SU-DHL-6 (cell line): ENCODE results near the gene PNPLA6.

Experiments
- H2AFZ ChIP-seq: fragments of 200-600 bp; sonication (generic); 2 replicates; pipeline ENCODE4 v1.6.1; 2014; ENCODE audit warnings: low read depth, mild to moderate bottlenecking, moderate library complexity, mixed read lengths, antibody characterized with exemption, low read length; ENCODE audit not compliant: severe bottlenecking
- H3F3A ChIP-seq: fragments of 200-600 bp; shearing (Covaris generic); 2 replicates; pipeline ENCODE4 v1.6.0; 2016; ENCODE audit warnings: antibody characterized with exemption, mild to moderate bottlenecking; ENCODE audit not compliant: insufficient read depth
- H3K27ac ChIP-seq: fragments of 200-600 bp; sonication (generic); 2 replicates; pipeline ENCODE4 v1.5.1; 2016; ENCODE audit warnings: low read depth, mild to moderate bottlenecking, low read length, moderate library complexity, mixed read lengths
- H3K27me3 ChIP-seq: fragments of 200-600 bp; sonication (generic), shearing (Covaris generic); 2 replicates; pipeline ENCODE4 v1.6.0; 2014; ENCODE audit warnings: mild to moderate bottlenecking, low read length
- H3K36me3 ChIP-seq: fragments of 200-600 bp; sonication (generic); 2 replicates; pipeline ENCODE4 v1.6.1; 2014; ENCODE audit warnings: mild to moderate bottlenecking, low read length, mixed read lengths
- H3K4me2 ChIP-seq: fragments of 300-600, 200-600 bp; shearing (Covaris generic), sonication (generic); 2 replicates; pipeline ENCODE4 v1.6.0; 2014; ENCODE audit warnings: low read length, low read depth, mild to moderate bottlenecking; ENCODE audit not compliant: poor library complexity, severe bottlenecking
- H3K4me3 ChIP-seq: fragments of 200-600 bp; sonication (generic); 2 replicates; pipeline ENCODE4 v1.5.1; 2014; ENCODE audit warnings: antibody characterized with exemption, low read length, mild to moderate bottlenecking, mixed read lengths; ENCODE audit not compliant: insufficient read depth, poor library complexity, severe bottlenecking
- H3K79me2 ChIP-seq: fragments of 200-600 bp; sonication (generic); 2 replicates; pipeline ENCODE4 v1.6.1; 2014; ENCODE audit warnings: mild to moderate bottlenecking, low read length, moderate library complexity; ENCODE audit not compliant: insufficient read depth
- H3K9ac ChIP-seq: fragments of 200-600 bp; sonication (generic); 2 replicates; pipeline ENCODE4 v1.7.0; 2014; ENCODE audit warnings: mild to moderate bottlenecking, low read length
- H3K9me2 ChIP-seq: fragments of 200-600 bp; sonication (generic); replicated peaks from 2 replicates; pipeline ENCODE4 v1.6.1; 2014; ENCODE audit warnings: low read length; ENCODE audit not compliant: insufficient read depth
- H3K9me3 ChIP-seq: fragments of 200-600 bp; sonication (generic); 2 replicates; pipeline ENCODE4 v1.6.1; 2014; ENCODE audit warnings: low read length, mixed read lengths; ENCODE audit not compliant: insufficient read depth
- H4K20me1 ChIP-seq: fragments of 200-600 bp; sonication (generic); 2 replicates; pipeline ENCODE4 v1.6.1; 2014; ENCODE audit warnings: low read depth, mild to moderate bottlenecking, antibody characterized with exemption, low read length, moderate library complexity, mixed read lengths
- EZH2phosphoT487 ChIP-seq: fragments of 200-600 bp; sonication (generic), shearing (Covaris generic); conservative IDR thresholded peaks from 2 replicates; pipeline ENCODE4 v1.6.1; 2018; ENCODE audit warnings: mild to moderate bottlenecking, antibody characterized with exemption, low read length, moderate library complexity, mixed read lengths
- TF ChIP-seq, protein P1 (sequence below): fragments of 200-600 bp; sonication (generic); IDR thresholded peaks from one replicate; pipeline ENCODE4 v1.5.1; 2017; ENCODE audit warnings: antibody characterized with exemption, mild to moderate bottlenecking, low read length, moderate library complexity; ENCODE audit not compliant: insufficient read depth, poor library complexity, severe bottlenecking

PNPLA6 gene

DNA sequence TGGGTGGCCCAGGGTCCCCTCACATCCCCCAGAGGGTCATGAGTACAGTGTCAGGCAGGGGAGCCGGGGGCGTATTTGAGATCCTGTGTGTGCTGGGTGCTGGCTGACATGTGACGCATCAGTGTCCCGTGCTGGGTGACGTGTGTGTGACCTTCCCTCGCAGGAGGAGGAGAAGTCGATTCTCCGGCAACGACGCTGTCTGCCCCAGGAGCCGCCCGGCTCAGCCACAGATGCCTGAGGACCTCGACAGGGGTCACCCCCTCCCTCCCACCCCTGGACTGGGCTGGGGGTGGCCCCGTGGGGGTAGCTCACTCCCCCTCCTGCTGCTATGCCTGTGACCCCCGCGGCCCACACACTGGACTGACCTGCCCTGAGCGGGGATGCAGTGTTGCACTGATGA is 25.8 kb downstream of the PNPLA6 start:
- TF ChIP-seq, protein P1, sequence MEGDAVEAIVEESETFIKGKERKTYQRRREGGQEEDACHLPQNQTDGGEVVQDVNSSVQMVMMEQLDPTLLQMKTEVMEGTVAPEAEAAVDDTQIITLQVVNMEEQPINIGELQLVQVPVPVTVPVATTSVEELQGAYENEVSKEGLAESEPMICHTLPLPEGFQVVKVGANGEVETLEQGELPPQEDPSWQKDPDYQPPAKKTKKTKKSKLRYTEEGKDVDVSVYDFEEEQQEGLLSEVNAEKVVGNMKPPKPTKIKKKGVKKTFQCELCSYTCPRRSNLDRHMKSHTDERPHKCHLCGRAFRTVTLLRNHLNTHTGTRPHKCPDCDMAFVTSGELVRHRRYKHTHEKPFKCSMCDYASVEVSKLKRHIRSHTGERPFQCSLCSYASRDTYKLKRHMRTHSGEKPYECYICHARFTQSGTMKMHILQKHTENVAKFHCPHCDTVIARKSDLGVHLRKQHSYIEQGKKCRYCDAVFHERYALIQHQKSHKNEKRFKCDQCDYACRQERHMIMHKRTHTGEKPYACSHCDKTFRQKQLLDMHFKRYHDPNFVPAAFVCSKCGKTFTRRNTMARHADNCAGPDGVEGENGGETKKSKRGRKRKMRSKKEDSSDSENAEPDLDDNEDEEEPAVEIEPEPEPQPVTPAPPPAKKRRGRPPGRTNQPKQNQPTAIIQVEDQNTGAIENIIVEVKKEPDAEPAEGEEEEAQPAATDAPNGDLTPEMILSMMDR, result no peak
- no peak for TF ChIP-seq EZH2phosphoT487
- Histone ChIP-seq H3K79me2 (no peaks in the 10 kb centered on the region), H3F3A (no peaks in the 10 kb centered on the region)

DNA sequence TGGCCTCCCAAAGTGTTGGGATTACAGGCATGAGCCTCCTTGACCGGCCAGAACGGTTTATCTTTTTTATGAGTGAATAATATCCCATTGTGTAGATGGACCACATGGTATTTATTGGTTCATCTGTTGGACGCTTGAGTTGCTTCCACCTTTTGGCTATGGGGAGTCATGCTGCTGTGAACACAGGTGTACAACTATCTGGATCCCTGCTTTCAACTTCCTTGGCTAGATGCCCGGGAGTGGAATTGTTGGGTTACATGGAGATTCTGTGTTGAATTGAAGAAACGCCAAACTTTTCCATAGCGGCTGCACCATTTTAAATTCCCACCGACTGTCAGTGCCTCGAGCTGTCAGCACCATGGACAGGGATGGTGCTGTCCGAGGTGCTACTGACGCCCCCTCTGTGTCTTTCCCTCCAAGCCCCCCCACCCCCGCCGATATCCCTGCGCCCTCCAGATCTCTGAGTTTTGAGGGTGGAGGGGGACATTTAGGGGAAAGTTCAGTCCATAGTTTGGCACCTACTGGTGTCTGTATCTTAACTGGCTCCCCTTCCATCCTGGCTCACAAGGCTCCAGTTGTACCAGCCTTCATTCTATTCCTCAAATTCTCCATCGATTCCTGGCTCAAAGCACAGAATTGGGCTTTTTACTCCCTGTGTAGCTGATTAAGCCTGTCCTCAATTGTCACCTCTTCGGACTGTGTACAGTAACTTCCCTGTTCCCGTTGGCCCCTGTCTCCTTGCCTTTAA is 27.3 kb downstream of the PNPLA6 start:
- Histone ChIP-seq H3K9me2 (no peaks in the 10 kb centered on the region), H3K27me3 (no peaks in the 10 kb centered on the region), H3K4me2 (no peak overlapping the region), H3K79me2 (no peaks in the 10 kb centered on the region), H4K20me1 (no peaks in the 10 kb centered on the region), H3K4me3 (no peak overlapping the region), H3K36me3 (no peaks in the 10 kb centered on the region), H3F3A (no peaks in the 10 kb centered on the region), H2AFZ (no peak overlapping the region), H3K9me3 (no peaks in the 10 kb centered on the region), H3K27ac (no peak overlapping the region), H3K9ac (no peak overlapping the region)
- TF ChIP-seq EZH2phosphoT487, result no peak
- TF ChIP-seq, protein P1, result no peak

More for the DNA sequence above, 25.8 kb downstream of the PNPLA6 start:
- Histone ChIP-seq H3K9ac (no peak overlapping the region), H3K9me3 (no peaks in the 10 kb centered on the region), H3K4me2 (no peak overlapping the region), H2AFZ (no peak overlapping the region), H4K20me1 (no peaks in the 10 kb centered on the region), H3K36me3 (0 out of 2 replicates have a peak, but pooled peaks cover 2% of the 10 kb centered on the region), H3K27ac (no peak overlapping the region), H3K4me3 (no peak overlapping the region), H3K9me2 (no peaks in the 10 kb centered on the region), H3K27me3 (no peaks in the 10 kb centered on the region)

DNA sequence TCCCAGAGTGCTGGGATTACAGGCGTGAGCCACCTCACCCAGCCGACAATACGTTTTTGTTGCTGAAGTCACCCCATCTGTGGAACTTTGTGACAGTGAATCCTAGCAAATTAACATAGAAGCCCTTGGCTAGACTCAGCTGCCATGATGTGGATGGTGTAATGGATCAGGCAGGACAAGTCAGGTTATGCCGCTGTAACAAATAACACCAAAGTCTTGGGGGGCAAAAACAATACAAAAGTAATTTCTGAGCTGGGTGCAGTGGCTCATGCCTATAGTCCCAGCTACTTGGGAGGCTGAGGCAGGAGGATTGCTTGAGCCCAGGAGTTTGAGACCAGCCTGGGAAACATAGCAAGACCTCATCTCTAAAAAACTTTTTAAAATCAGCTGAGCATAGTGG is 29.3 kb downstream of the PNPLA6 start:
- no peak overlapping the region for H2AFZ ChIP-seq
- H3K36me3 ChIP-seq, result no peaks in the 10 kb centered on the region
- no peaks in the 10 kb centered on the region for H3K27me3 ChIP-seq
- no peak overlapping the region for H3K4me2 ChIP-seq
- H3K27ac ChIP-seq, result no peak overlapping the region
- H3K4me3 ChIP-seq, result no peak overlapping the region
- no peaks in the 10 kb centered on the region for H3K79me2 ChIP-seq
- H3K9me2 ChIP-seq, result no peaks in the 10 kb centered on the region
- H3F3A ChIP-seq, result no peaks in the 10 kb centered on the region
- no peaks in the 10 kb centered on the region for H4K20me1 ChIP-seq
- no peak overlapping the region for H3K9ac ChIP-seq
- TF ChIP-seq, protein P1, result no peak
- TF ChIP-seq EZH2phosphoT487, result no peak
- no peaks in the 10 kb centered on the region for H3K9me3 ChIP-seq
